H9 (cell line): ENCODE data around the gene VTI1B. TPM values are rescaled to one million over a fixed set of nuclear protein-coding genes. Genes with fewer than 3 reads are reported as not detected.

Source experiments
- DNase-seq: peaks from one replicate; pipeline ENCODE4 v3.0.0-alpha.2; 2017
- H2AFZ ChIP-seq: one replicate; pipeline ENCODE4 v1.6.1; 2013; ENCODE audit warnings: mild to moderate bottlenecking, low read length, control low read depth, moderate library complexity
- H2AK5ac ChIP-seq: 2 replicates; pipeline ENCODE4 v1.6.1; 2013; ENCODE audit warnings: low read length, control low read depth, mixed read lengths; ENCODE audit not compliant: insufficient read length
- H2BK120ac ChIP-seq: one replicate; pipeline ENCODE4 v1.6.1; 2013; ENCODE audit warnings: low read depth, mild to moderate bottlenecking, low read length, control low read depth, inconsistent platforms; ENCODE audit not compliant: poor library complexity, severe bottlenecking
- H2BK12ac ChIP-seq: 2 replicates; pipeline ENCODE4 v1.6.1; 2013; ENCODE audit warnings: low read length, control low read depth, mixed read lengths, low read depth; ENCODE audit not compliant: insufficient read length
- H2BK15ac ChIP-seq: 2 replicates; pipeline ENCODE4 v1.6.1; 2013; ENCODE audit warnings: low read depth, low read length, control low read depth
- H2BK20ac ChIP-seq: one replicate; pipeline ENCODE4 v1.6.1; 2013; ENCODE audit warnings: low read depth, mild to moderate bottlenecking, low read length, control low read depth, inconsistent platforms; ENCODE audit not compliant: poor library complexity, severe bottlenecking
- H2BK5ac ChIP-seq: 2 replicates; pipeline ENCODE4 v1.6.1; 2013; ENCODE audit warnings: low read length, control low read depth, mixed read lengths; ENCODE audit not compliant: insufficient read length
- H3K14ac ChIP-seq: 2 replicates; pipeline ENCODE4 v1.6.1; 2013; ENCODE audit warnings: low read length, control low read depth; ENCODE audit not compliant: insufficient read depth
- H3K18ac ChIP-seq: 2 replicates; pipeline ENCODE4 v1.6.1; 2013; ENCODE audit warnings: low read depth, mild to moderate bottlenecking, mixed read lengths, low read length, control low read depth; ENCODE audit not compliant: insufficient read length
- H3K23ac ChIP-seq: 2 replicates; pipeline ENCODE4 v1.6.1; 2013; ENCODE audit warnings: low read length, control low read depth, mixed read lengths, low read depth; ENCODE audit not compliant: insufficient read length
- H3K23me2 ChIP-seq: 2 replicates; pipeline ENCODE4 v1.6.1; 2013; ENCODE audit warnings: low read depth, mild to moderate bottlenecking, mixed read lengths, low read length, control low read depth; ENCODE audit not compliant: insufficient read length, poor library complexity, severe bottlenecking
- H3K27ac ChIP-seq: 2 replicates; pipeline ENCODE4 v1.5.1; 2013; ENCODE audit warnings: low read length, control low read depth, mixed read lengths, low read depth; ENCODE audit not compliant: insufficient read length
- H3K27me3 ChIP-seq: 2 replicates; pipeline ENCODE4 v1.6.1; 2013; ENCODE audit warnings: low read length, control low read depth, inconsistent platforms; ENCODE audit not compliant: insufficient read depth
- H3K4ac ChIP-seq: 2 replicates; pipeline ENCODE4 v1.6.1; 2013; ENCODE audit warnings: low read depth, mild to moderate bottlenecking, control low read depth, inconsistent platforms, low read length, moderate library complexity
- H3K4me1 ChIP-seq: 2 replicates; pipeline ENCODE4 v1.6.1; 2013; ENCODE audit warnings: low read length, control low read depth, inconsistent platforms; ENCODE audit not compliant: insufficient read depth
- H3K4me2 ChIP-seq: 2 replicates; pipeline ENCODE4 v1.6.1; 2013; ENCODE audit warnings: low read length, control low read depth, mixed read lengths; ENCODE audit not compliant: insufficient read length, insufficient read depth
- H3K56ac ChIP-seq: 2 replicates; pipeline ENCODE4 v1.6.1; 2013; ENCODE audit warnings: low read depth, mild to moderate bottlenecking, mixed read lengths, low read length, control low read depth; ENCODE audit not compliant: insufficient read length
- H3K79me1 ChIP-seq: 2 replicates; pipeline ENCODE4 v1.6.1; 2013; ENCODE audit warnings: low read depth, mild to moderate bottlenecking, moderate library complexity, low read length, control low read depth, inconsistent platforms; ENCODE audit not compliant: insufficient read depth, poor library complexity, severe bottlenecking
- H3K79me2 ChIP-seq: 2 replicates; pipeline ENCODE4 v1.6.1; 2013; ENCODE audit warnings: low read length, control low read depth, inconsistent platforms; ENCODE audit not compliant: insufficient read depth
- H3K9ac ChIP-seq: 2 replicates; pipeline ENCODE4 v1.6.1; 2013; ENCODE audit warnings: low read length, control low read depth, mixed read lengths; ENCODE audit not compliant: insufficient read length; ENCODE audit errors: extremely low read depth
- H3K9me3 ChIP-seq: one replicate; pipeline ENCODE4 v1.6.1; 2013; ENCODE audit warnings: low read depth, low read length, inconsistent platforms; ENCODE audit not compliant: control insufficient read depth
- H3T11ph ChIP-seq: one replicate; pipeline ENCODE4 v1.6.1; 2013; ENCODE audit warnings: mild to moderate bottlenecking, low read length, control low read depth, inconsistent platforms
- H4K20me1 ChIP-seq: one replicate; pipeline ENCODE4 v1.6.1; 2013; ENCODE audit not compliant: control insufficient read depth, insufficient read length, insufficient read depth
- H4K5ac ChIP-seq: 2 replicates; pipeline ENCODE4 v1.6.1; 2013; ENCODE audit warnings: low read depth, mild to moderate bottlenecking, mixed read lengths, low read length, control low read depth; ENCODE audit not compliant: insufficient read length
- H4K8ac ChIP-seq: replicated peaks from 2 replicates; pipeline ENCODE4 v1.6.1; 2013; ENCODE audit warnings: low read length, control low read depth, mixed read lengths, low read depth; ENCODE audit not compliant: insufficient read length
- H4K91ac ChIP-seq: 2 replicates; pipeline ENCODE4 v1.6.1; 2013; ENCODE audit warnings: low read depth, mild to moderate bottlenecking, moderate library complexity, mixed read lengths, low read length, control low read depth; ENCODE audit not compliant: insufficient read length
- H3K27ac Mint-ChIP-seq, 3 experiments: 2 replicates in 2 of 3; 3 replicates in 1 of 3; pipeline ENCODE4 v1.8.0; 2020 to 2021; ENCODE audit warnings: mixed read lengths in 3 of 3, mild to moderate bottlenecking in 1 of 3, moderate library complexity in 1 of 3
- H3K27me3 Mint-ChIP-seq: 2 replicates; pipeline ENCODE4 v1.8.0; 2021; ENCODE audit warnings: low read depth, mild to moderate bottlenecking, moderate library complexity, mixed read lengths
- H3K36me3 Mint-ChIP-seq, 3 experiments: 2 replicates in 2 of 3; 3 replicates in 1 of 3; pipeline ENCODE4 v1.8.0; 2020 to 2021; ENCODE audit warnings: low read depth in 3 of 3, mixed read lengths in 3 of 3; ENCODE audit not compliant: insufficient read depth in 1 of 3
- H3K4me1 Mint-ChIP-seq, 2 experiments: 2 replicates each; pipeline ENCODE4 v1.8.0; 2020; ENCODE audit warnings: mixed read lengths in 2 of 2
- H3K4me3 Mint-ChIP-seq, 2 experiments: 2 replicates in 1 of 2; 3 replicates in 1 of 2; pipeline ENCODE4 v1.8.0; 2020 to 2021; ENCODE audit warnings: mild to moderate bottlenecking in 2 of 2, mixed read lengths in 2 of 2, moderate library complexity in 1 of 2
- H3K9me3 Mint-ChIP-seq, 2 experiments: 2 replicates in 1 of 2; 3 replicates in 1 of 2; pipeline ENCODE4 v1.8.0; 2020; ENCODE audit warnings: mild to moderate bottlenecking in 2 of 2, mixed read lengths in 2 of 2, moderate library complexity in 1 of 2
- WGBS: extraction: QIAGEN DNeasy Blood & Tissue Kit; methylation state at CpG from one replicate; pipeline ENCODE4 v1.1.7; 2013; ENCODE audit warnings: missing lambda C conversion rate, low lambda C conversion rate, mixed read lengths; ENCODE audit not compliant: insufficient read length; ENCODE audit errors: extremely low coverage; 5-methylcytosine and 5-hydroxymethylcytosine counted together
- total RNA-seq: library from RNA; stranded (reverse); gene quantifications from 2 replicates; pipeline ENCODE4 v1.2.1, GENCODE V29; 2021
- TF ChIP-seq, protein P1 (sequence below): fragments of 200-600 bp; sonication (generic); conservative IDR thresholded peaks from 3 replicates; pipeline ENCODE4 v1.8.0; 2021; ENCODE audit warnings: antibody characterized with exemption, mild to moderate bottlenecking

Gene VTI1B
- total RNA-seq, 1 experiment from 2014 or later, result 118 TPM

DNA sequence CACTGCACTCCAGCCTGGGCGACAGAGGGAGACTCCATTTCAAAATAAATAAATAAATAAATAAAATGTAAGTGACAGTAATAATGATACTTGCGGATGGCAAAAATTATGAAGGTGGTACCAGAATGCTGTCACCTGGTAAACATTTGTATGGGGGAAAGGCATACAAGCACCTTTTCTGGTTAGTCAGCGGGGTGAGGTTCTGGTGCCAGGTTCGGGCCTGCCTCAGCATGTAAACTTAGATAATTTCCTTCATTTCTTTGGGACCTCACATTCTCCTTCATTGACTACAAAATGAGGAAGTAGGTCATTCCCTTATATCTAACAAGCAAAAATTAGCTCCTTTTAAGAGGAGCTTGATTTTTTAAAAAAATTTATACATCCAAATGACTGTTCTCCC, 10.8 kb downstream of the VTI1B start:
- Histone ChIP-seq H4K20me1 (no peaks in the 10 kb centered on the region), H2BK20ac (no peak overlapping the region), H3K4me2 (no peak overlapping the region), H2BK15ac (no peak overlapping the region), H3K23me2 (no peaks in the 10 kb centered on the region), H2BK120ac (no peak overlapping the region), H3K4ac (no peak overlapping the region), H3K4me1 (no peaks in the 10 kb centered on the region), H3K14ac (no peak overlapping the region), H3K9ac (no peak overlapping the region), H3K79me2 (peaks cover 3% of the 10 kb centered on the region; the same call in 1 of the 2 replicates), H4K8ac (no peak overlapping the region), H4K91ac (no peak overlapping the region), H3K18ac (no peak overlapping the region), H3K23ac (no peak overlapping the region), H3K27me3 (no peaks in the 10 kb centered on the region), H3T11ph (no peak overlapping the region), H2AK5ac (no peak overlapping the region), H4K5ac (no peak overlapping the region), H3K56ac (no peak overlapping the region), H2BK5ac (no peak overlapping the region), H3K79me1 (no peaks in the 10 kb centered on the region), H2AFZ (no peak overlapping the region), H3K27ac (no peak overlapping the region), H2BK12ac (no peak overlapping the region), H3K9me3 (no peaks in the 10 kb centered on the region)
- peaks cover under 1 to 15% (median 7%) of the 10 kb centered on the region in 3 experiments; a peak in 6 of 7 replicates for H3K36me3 Mint-ChIP-seq
- no peak for DNase-seq
- no CpG with 5 or more reads among the region's 4 CpGs for WGBS
- no peak overlapping the region for H3K4me3 Mint-ChIP-seq
- no peak overlapping the region for H3K27ac Mint-ChIP-seq
- no peaks in the 10 kb centered on the region for H3K27me3 Mint-ChIP-seq
- H3K4me1 Mint-ChIP-seq, result peaks cover 1% of the 10 kb centered on the region in 2 experiments
- H3K9me3 Mint-ChIP-seq, result no peaks in the 10 kb centered on the region
- TF ChIP-seq, protein P1, sequence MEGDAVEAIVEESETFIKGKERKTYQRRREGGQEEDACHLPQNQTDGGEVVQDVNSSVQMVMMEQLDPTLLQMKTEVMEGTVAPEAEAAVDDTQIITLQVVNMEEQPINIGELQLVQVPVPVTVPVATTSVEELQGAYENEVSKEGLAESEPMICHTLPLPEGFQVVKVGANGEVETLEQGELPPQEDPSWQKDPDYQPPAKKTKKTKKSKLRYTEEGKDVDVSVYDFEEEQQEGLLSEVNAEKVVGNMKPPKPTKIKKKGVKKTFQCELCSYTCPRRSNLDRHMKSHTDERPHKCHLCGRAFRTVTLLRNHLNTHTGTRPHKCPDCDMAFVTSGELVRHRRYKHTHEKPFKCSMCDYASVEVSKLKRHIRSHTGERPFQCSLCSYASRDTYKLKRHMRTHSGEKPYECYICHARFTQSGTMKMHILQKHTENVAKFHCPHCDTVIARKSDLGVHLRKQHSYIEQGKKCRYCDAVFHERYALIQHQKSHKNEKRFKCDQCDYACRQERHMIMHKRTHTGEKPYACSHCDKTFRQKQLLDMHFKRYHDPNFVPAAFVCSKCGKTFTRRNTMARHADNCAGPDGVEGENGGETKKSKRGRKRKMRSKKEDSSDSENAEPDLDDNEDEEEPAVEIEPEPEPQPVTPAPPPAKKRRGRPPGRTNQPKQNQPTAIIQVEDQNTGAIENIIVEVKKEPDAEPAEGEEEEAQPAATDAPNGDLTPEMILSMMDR, result no peak
